Measurements from ENCODE around the gene KLHL36.

- no peak for TF ChIP-seq CTCF (IDR thresholded peaks at IDR 0.05; ENCODE audit: low read depth, low read length)
- no peak for TF ChIP-seq POLR2A (IDR thresholded peaks at IDR 0.05; ENCODE audit: extremely low read depth, insufficient read length)
- TF ChIP-seq MYC (IDR thresholded peaks at IDR 0.05; ENCODE audit: low read depth, low read length) = no peak
- TF ChIP-seq, protein P1, sequence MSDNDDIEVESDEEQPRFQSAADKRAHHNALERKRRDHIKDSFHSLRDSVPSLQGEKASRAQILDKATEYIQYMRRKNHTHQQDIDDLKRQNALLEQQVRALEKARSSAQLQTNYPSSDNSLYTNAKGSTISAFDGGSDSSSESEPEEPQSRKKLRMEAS (IDR thresholded peaks at IDR 0.05; ENCODE audit: low read depth, low read length) = no peak
These were observed 18.3 kb upstream of the KLHL36 start for GRCh38 chr16:84630009-84630408.

Measured in NB4 (cell line).